HL-60/S4 treated with retinoic acid at 250 ng/mL for 4 days and 3 days (cell line): ENCODE results near the gene HES5.

ENCODE experiments used
- in situ Hi-C: fragments of 300-500 bp; cut with MboI; formaldehyde crosslinking; loops from 2 replicates; pipeline ENCODE4 v1.7.0; 2022; ENCODE audit warnings: low sequenced_read_pairs

Gene HES5

GRCh38 chr1:2502661-2503553 lies 27.2 kb downstream of the HES5 start:
- in situ Hi-C loops: no loop called here

GRCh38 chr1:2502210-2502609 lies 27.9 kb downstream of the HES5 start:
- in situ Hi-C loops: no loop called here

- in situ Hi-C loops: no loop called here
Measured at GRCh38 chr1:2501820-2502119, 28.3 kb downstream of the HES5 start.

GRCh38 chr1:2501041-2501819 lies 28.8 kb downstream of the HES5 start:
- in situ Hi-C loops: no loop called here

- in situ Hi-C loops: no loop called here
Measured at GRCh38 chr1:2499986-2500596, 30.0 kb downstream of the HES5 start.

- in situ Hi-C loops: no loop called here
Measured at GRCh38 chr1:2499260-2499659, 30.8 kb downstream of the HES5 start.

- in situ Hi-C loops: no loop called here
Measured at GRCh38 chr1:2498648-2499047, 31.4 kb downstream of the HES5 start.

GRCh38 chr1:2497891-2498290 lies 32.2 kb downstream of the HES5 start:
- in situ Hi-C loops: no loop called here

GRCh38 chr1:2496746-2497145 lies 33.3 kb downstream of the HES5 start:
- in situ Hi-C loops: no loop called here

- in situ Hi-C loops: no loop called here
Measured at GRCh38 chr1:2496087-2496622, 33.9 kb downstream of the HES5 start.

GRCh38 chr1:2495546-2495945 lies 34.5 kb downstream of the HES5 start:
- in situ Hi-C loops: no loop called here

GRCh38 chr1:2495026-2495425 lies 35.0 kb downstream of the HES5 start:
- in situ Hi-C loops: no loop called here

GRCh38 chr1:2494323-2494693 lies 35.8 kb downstream of the HES5 start:
- in situ Hi-C loops: no loop called here

GRCh38 chr1:2493691-2494322 lies 36.3 kb downstream of the HES5 start:
- in situ Hi-C loops: no loop called here

- in situ Hi-C loops: no loop called here
Measured at GRCh38 chr1:2493218-2493617, 36.8 kb downstream of the HES5 start.

GRCh38 chr1:2492091-2492490 lies 38.0 kb downstream of the HES5 start:
- in situ Hi-C loops: no loop called here

- in situ Hi-C loops: no loop called here
Measured at GRCh38 chr1:2489615-2490014, 40.4 kb downstream of the HES5 start.

GRCh38 chr1:2488688-2489087 lies 41.4 kb downstream of the HES5 start:
- in situ Hi-C loops: no loop called here

GRCh38 chr1:2486558-2486957 lies 43.5 kb downstream of the HES5 start:
- in situ Hi-C loops: no loop called here

GRCh38 chr1:2486041-2486440 lies 44.0 kb downstream of the HES5 start:
- in situ Hi-C loops: no loop called here

GRCh38 chr1:2483970-2484369 lies 46.1 kb downstream of the HES5 start:
- in situ Hi-C loops: no loop called here
